ENCODE results near the gene GPM6B. TPM values are rescaled to one million over a fixed set of nuclear protein-coding genes. Genes with fewer than 3 reads are reported as not detected.

GPM6B gene
- total and polyA plus RNA-seq, 2 experiments from 2014 or later = 82.6 to 95.4 TPM

DNA sequence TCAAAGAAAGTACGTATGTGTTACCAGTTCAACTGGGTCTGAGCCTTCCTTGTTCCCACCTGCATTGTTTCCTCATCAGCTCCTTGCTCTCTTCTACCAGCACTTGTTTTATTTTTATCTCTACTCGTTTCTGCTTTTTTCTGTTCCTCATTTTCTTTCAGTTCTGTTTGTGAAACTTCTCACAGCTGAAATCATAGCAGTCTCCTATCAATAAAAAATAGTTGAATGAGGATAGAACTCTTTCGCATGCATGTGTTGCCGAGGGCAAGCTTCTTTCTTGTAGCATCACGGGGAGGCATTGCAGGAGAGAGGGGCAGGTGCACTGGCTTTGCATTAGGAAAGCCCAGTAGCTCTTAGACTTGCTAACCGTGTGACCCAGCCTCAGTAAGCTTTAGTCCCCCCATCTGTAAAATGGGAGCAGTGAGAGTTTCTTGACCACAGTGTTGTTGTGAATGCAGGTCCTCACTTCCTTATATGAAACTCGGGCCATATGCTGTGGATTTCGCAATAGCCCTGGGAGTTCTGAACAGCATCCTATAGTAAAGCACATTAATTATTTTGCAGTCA, 57.7 kb downstream of the GPM6B start (continued):
- TF ChIP-seq, protein P1, sequence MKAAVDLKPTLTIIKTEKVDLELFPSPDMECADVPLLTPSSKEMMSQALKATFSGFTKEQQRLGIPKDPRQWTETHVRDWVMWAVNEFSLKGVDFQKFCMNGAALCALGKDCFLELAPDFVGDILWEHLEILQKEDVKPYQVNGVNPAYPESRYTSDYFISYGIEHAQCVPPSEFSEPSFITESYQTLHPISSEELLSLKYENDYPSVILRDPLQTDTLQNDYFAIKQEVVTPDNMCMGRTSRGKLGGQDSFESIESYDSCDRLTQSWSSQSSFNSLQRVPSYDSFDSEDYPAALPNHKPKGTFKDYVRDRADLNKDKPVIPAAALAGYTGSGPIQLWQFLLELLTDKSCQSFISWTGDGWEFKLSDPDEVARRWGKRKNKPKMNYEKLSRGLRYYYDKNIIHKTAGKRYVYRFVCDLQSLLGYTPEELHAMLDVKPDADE (IDR thresholded peaks at IDR 0.05) = no peak

DNA sequence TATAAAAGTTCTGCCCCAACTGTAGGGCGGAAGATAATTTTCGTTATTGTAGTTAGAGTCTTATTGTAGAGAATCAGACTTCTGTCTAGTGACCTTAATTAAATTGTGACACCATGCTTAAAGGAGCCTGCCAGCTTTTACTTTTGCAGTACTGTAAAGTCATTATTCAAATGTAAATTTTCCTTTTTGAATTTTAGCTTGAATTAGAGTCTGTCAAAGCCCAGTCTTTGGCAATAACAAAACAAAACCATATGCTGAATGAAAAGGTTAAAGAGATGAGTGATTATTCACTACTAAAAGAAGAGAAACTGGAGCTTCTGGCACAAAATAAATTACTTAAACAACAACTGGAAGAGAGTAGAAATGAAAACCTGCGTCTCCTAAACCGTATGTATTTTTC, 60.5 kb downstream of the GPM6B start:
- Mint-ChIP-seq H3K36me3 (ENCODE audit: low read depth) (peaks cover 60% of the 10 kb centered on the region), H3K4me1 (peaks cover 24% of the 10 kb centered on the region), H3K27me3 (ENCODE audit: insufficient read depth, low read depth, poor library complexity) (peaks cover 2% of the 10 kb centered on the region), H3K9me3 (no peaks in the 10 kb centered on the region), H3K27ac (0 out of 2 replicates have a peak overlapping the region, but pooled peaks have one; percentile 31), H3K4me3 (no peak overlapping the region)
- Histone ChIP-seq H3K27ac (ENCODE audit: low read depth) (no peak overlapping the region), H3K36me3 (ENCODE audit: insufficient read depth) (peaks cover 9% of the 10 kb centered on the region; the same call in 1 of the 2 replicates), H3K4me3 (no peak overlapping the region), H3F3A (replicated peaks; ENCODE audit: low read depth) (no peaks in the 10 kb centered on the region), H3K27me3 (ENCODE audit: insufficient read depth) (no peaks in the 10 kb centered on the region), H3K4me1 (ENCODE audit: insufficient read depth) (peaks cover 17% of the 10 kb centered on the region), H3K9me2 (ENCODE audit: insufficient read depth) (no peaks in the 10 kb centered on the region), H3K79me2 (replicated peaks; ENCODE audit: insufficient read depth) (no peaks in the 10 kb centered on the region), H4K20me1 (replicated peaks; ENCODE audit: insufficient read depth) (no peaks in the 10 kb centered on the region), H2AFZ (no peak overlapping the region), H3K4me2 (peak overlapping the region; percentile 51; the same call in 1 of the 2 replicates)
- DNase-seq (ENCODE audit: low spot score) (no peak), ATAC-seq (no peak)
- TF ChIP-seq STAT1 (IDR thresholded peaks at IDR 0.05; ENCODE audit: unreplicated experiment) = no peak
- TF ChIP-seq, protein P2, sequence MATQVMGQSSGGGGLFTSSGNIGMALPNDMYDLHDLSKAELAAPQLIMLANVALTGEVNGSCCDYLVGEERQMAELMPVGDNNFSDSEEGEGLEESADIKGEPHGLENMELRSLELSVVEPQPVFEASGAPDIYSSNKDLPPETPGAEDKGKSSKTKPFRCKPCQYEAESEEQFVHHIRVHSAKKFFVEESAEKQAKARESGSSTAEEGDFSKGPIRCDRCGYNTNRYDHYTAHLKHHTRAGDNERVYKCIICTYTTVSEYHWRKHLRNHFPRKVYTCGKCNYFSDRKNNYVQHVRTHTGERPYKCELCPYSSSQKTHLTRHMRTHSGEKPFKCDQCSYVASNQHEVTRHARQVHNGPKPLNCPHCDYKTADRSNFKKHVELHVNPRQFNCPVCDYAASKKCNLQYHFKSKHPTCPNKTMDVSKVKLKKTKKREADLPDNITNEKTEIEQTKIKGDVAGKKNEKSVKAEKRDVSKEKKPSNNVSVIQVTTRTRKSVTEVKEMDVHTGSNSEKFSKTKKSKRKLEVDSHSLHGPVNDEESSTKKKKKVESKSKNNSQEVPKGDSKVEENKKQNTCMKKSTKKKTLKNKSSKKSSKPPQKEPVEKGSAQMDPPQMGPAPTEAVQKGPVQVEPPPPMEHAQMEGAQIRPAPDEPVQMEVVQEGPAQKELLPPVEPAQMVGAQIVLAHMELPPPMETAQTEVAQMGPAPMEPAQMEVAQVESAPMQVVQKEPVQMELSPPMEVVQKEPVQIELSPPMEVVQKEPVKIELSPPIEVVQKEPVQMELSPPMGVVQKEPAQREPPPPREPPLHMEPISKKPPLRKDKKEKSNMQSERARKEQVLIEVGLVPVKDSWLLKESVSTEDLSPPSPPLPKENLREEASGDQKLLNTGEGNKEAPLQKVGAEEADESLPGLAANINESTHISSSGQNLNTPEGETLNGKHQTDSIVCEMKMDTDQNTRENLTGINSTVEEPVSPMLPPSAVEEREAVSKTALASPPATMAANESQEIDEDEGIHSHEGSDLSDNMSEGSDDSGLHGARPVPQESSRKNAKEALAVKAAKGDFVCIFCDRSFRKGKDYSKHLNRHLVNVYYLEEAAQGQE (IDR thresholded peaks at IDR 0.05; ENCODE audit: unreplicated experiment) = no peak
- TF ChIP-seq, protein P3, sequence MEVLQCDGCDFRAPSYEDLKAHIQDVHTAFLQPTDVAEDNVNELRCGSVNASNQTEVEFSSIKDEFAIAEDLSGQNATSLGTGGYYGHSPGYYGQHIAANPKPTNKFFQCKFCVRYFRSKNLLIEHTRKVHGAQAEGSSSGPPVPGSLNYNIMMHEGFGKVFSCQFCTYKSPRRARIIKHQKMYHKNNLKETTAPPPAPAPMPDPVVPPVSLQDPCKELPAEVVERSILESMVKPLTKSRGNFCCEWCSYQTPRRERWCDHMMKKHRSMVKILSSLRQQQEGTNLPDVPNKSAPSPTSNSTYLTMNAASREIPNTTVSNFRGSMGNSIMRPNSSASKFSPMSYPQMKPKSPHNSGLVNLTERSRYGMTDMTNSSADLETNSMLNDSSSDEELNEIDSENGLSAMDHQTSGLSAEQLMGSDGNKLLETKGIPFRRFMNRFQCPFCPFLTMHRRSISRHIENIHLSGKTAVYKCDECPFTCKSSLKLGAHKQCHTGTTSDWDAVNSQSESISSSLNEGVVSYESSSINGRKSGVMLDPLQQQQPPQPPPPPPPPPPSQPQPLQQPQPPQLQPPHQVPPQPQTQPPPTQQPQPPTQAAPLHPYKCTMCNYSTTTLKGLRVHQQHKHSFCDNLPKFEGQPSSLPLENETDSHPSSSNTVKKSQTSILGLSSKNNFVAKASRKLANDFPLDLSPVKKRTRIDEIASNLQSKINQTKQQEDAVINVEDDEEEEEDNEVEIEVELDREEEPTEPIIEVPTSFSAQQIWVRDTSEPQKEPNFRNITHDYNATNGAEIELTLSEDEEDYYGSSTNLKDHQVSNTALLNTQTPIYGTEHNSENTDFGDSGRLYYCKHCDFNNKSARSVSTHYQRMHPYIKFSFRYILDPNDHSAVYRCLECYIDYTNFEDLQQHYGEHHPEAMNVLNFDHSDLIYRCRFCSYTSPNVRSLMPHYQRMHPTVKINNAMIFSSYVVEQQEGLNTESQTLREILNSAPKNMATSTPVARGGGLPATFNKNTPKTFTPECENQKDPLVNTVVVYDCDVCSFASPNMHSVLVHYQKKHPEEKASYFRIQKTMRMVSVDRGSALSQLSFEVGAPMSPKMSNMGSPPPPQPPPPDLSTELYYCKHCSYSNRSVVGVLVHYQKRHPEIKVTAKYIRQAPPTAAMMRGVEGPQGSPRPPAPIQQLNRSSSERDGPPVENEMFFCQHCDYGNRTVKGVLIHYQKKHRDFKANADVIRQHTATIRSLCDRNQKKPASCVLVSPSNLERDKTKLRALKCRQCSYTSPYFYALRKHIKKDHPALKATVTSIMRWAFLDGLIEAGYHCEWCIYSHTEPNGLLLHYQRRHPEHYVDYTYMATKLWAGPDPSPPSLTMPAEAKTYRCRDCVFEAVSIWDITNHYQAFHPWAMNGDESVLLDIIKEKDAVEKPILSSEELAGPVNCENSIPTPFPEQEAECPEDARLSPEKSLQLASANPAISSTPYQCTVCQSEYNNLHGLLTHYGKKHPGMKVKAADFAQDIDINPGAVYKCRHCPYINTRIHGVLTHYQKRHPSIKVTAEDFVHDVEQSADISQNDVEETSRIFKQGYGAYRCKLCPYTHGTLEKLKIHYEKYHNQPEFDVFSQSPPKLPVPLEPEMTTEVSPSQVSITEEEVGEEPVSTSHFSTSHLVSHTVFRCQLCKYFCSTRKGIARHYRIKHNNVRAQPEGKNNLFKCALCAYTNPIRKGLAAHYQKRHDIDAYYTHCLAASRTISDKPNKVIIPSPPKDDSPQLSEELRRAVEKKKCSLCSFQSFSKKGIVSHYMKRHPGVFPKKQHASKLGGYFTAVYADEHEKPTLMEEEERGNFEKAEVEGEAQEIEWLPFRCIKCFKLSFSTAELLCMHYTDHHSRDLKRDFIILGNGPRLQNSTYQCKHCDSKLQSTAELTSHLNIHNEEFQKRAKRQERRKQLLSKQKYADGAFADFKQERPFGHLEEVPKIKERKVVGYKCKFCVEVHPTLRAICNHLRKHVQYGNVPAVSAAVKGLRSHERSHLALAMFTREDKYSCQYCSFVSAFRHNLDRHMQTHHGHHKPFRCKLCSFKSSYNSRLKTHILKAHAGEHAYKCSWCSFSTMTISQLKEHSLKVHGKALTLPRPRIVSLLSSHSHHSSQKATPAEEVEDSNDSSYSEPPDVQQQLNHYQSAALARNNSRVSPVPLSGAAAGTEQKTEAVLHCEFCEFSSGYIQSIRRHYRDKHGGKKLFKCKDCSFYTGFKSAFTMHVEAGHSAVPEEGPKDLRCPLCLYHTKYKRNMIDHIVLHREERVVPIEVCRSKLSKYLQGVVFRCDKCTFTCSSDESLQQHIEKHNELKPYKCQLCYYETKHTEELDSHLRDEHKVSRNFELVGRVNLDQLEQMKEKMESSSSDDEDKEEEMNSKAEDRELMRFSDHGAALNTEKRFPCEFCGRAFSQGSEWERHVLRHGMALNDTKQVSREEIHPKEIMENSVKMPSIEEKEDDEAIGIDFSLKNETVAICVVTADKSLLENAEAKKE (CRISPR knock-in tag; IDR thresholded peaks at IDR 0.05) = no peak
- TF ChIP-seq, protein P4, sequence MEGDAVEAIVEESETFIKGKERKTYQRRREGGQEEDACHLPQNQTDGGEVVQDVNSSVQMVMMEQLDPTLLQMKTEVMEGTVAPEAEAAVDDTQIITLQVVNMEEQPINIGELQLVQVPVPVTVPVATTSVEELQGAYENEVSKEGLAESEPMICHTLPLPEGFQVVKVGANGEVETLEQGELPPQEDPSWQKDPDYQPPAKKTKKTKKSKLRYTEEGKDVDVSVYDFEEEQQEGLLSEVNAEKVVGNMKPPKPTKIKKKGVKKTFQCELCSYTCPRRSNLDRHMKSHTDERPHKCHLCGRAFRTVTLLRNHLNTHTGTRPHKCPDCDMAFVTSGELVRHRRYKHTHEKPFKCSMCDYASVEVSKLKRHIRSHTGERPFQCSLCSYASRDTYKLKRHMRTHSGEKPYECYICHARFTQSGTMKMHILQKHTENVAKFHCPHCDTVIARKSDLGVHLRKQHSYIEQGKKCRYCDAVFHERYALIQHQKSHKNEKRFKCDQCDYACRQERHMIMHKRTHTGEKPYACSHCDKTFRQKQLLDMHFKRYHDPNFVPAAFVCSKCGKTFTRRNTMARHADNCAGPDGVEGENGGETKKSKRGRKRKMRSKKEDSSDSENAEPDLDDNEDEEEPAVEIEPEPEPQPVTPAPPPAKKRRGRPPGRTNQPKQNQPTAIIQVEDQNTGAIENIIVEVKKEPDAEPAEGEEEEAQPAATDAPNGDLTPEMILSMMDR (conservative IDR thresholded peaks at IDR 0.05; ENCODE audit: low read depth in 2 of 2) = no peak
- TF ChIP-seq, protein P1 (IDR thresholded peaks at IDR 0.05) = no peak
- no peak for TF ChIP-seq ZNF331 (CRISPR knock-in tag; IDR thresholded peaks at IDR 0.05; ENCODE audit: low read depth)
- TF ChIP-seq EZH2 (IDR thresholded peaks at IDR 0.05; ENCODE audit: low read depth, unreplicated experiment) = no peak
- TF ChIP-seq ZNF114 (CRISPR knock-in tag; IDR thresholded peaks at IDR 0.05) = no peak
- TF ChIP-seq CREB1 (CRISPR knock-in tag; IDR thresholded peaks at IDR 0.05; ENCODE audit: low read depth) = no peak
- TF ChIP-seq JUNB (IDR thresholded peaks at IDR 0.05; ENCODE audit: unreplicated experiment) = no peak
- TF ChIP-seq POLR2AphosphoS5 (IDR thresholded peaks at IDR 0.05; ENCODE audit: low read depth) = no peak

Measured in GM23338 (cell line).